Endothelial cell of umbilical vein (primary cell): ENCODE measurements around the gene GPR107. TPM values are rescaled to one million over a fixed set of nuclear protein-coding genes. Genes with fewer than 3 reads are reported as not detected.

Experiments
- BruUV-seq: library from RNA; stranded (reverse); fragments of 400-500 nt; replicated peaks from 2 replicates; lab custom pipeline; 2021; lab: Mats Ljungman, UMichigan
- CTCF ChIA-PET: fragments of 300-600, 350-600 bp; sonication (Branson Sonifier 250); formaldehyde crosslinking; loops from one replicate; lab custom pipeline; 2021; ENCODE audit warnings: antibody characterized with exemption, inconsistent platforms; lab: Charles Lee
- POLR2A ChIA-PET: fragments of 300-600, 350-600 bp; sonication (Branson Sonifier 250); formaldehyde crosslinking; loops from one replicate; lab custom pipeline; 2021; ENCODE audit warnings: antibody characterized with exemption, inconsistent platforms; lab: Charles Lee
- DNase-seq: peaks from one replicate; pipeline ENCODE4 v3.0.0-alpha.2; 2011; ENCODE audit warnings: low read depth, low spot score
- FAIRE-seq: peaks from 2 replicates; lab custom pipeline; 2011; peaks lifted over from hg19 to GRCh38; lab: Jason Lieb, UNC
- H2AFZ ChIP-seq: 2 replicates; pipeline ENCODE4 v1.6.0; 2012; ENCODE audit warnings: low read depth, low read length, control low read depth, inconsistent platforms
- H3K27ac ChIP-seq: 2 replicates; pipeline ENCODE4 v1.5.1; 2011; ENCODE audit warnings: low read depth, mild to moderate bottlenecking, control low read depth, low read length, moderate library complexity; ENCODE audit not compliant: insufficient read depth
- H3K27me3 ChIP-seq, 2 experiments: 2 replicates each; pipeline versions ENCODE4 v1.6.0 to v1.6.1; 2011; ENCODE audit warnings: low read length in 2 of 2, mixed read lengths in 1 of 2; ENCODE audit not compliant: control insufficient read depth in 2 of 2, insufficient read depth in 2 of 2
- H3K36me3 ChIP-seq, 2 experiments: 2 replicates in 1 of 2; 3 replicates in 1 of 2; pipeline ENCODE4 v1.5.1; 2011; ENCODE audit warnings: low read length in 2 of 2, mild to moderate bottlenecking in 1 of 2, moderate library complexity in 1 of 2; ENCODE audit not compliant: control insufficient read depth in 2 of 2, insufficient read depth in 2 of 2; ENCODE audit errors: extremely low read depth in 1 of 2
- H3K4me1 ChIP-seq: 3 replicates; pipeline ENCODE4 v1.5.1; 2011; ENCODE audit warnings: mild to moderate bottlenecking, low read length; ENCODE audit not compliant: control insufficient read depth, insufficient read depth; ENCODE audit errors: extremely low read depth
- H3K4me2 ChIP-seq: 2 replicates; pipeline ENCODE4 v1.6.1; 2011; ENCODE audit warnings: low read length, control low read depth, mixed read lengths; ENCODE audit not compliant: insufficient read depth
- H3K4me3 ChIP-seq, 3 experiments: fragments of 200-600 bp in 1 of 3; sonication (generic), shearing (Covaris generic) in 1 of 3; replicated peaks in 1 of 3; 2 replicates each; pipeline ENCODE4 v1.5.1; 2011 to 2016; ENCODE audit warnings: control low read depth in 3 of 3, low read length in 3 of 3, mild to moderate bottlenecking in 2 of 3, inconsistent platforms in 1 of 3, low read depth in 1 of 3, moderate library complexity in 1 of 3; ENCODE audit not compliant: insufficient read depth in 1 of 3
- H3K79me2 ChIP-seq: 2 replicates; pipeline ENCODE4 v1.6.0; 2012; ENCODE audit warnings: low read length, inconsistent platforms; ENCODE audit not compliant: control insufficient read depth, insufficient read depth
- H3K9ac ChIP-seq: replicated peaks from 2 replicates; pipeline ENCODE3; 2011; ENCODE audit warnings: low read length, control low read depth; ENCODE audit not compliant: insufficient read depth; ENCODE audit errors: extremely low read depth
- H3K9me1 ChIP-seq: replicated peaks from 3 replicates; pipeline ENCODE4 v1.6.0; 2011; ENCODE audit warnings: mild to moderate bottlenecking, low read length; ENCODE audit not compliant: control insufficient read depth, insufficient read depth; ENCODE audit errors: extremely low read depth
- H3K9me3 ChIP-seq: replicated peaks from 2 replicates; pipeline ENCODE4 v1.5.1; 2012; ENCODE audit warnings: low read length, inconsistent platforms; ENCODE audit not compliant: control insufficient read depth, insufficient read depth
- H4K20me1 ChIP-seq: replicated peaks from 2 replicates; pipeline ENCODE3; 2011; ENCODE audit warnings: mild to moderate bottlenecking, low read length; ENCODE audit not compliant: control insufficient read depth, insufficient read depth; ENCODE audit errors: extremely low read depth
- CTCF ChIP-seq, 2 donors: IDR thresholded peaks; 1 replicate in 1 of 2; 2 replicates in 1 of 2; pipeline ENCODE4 v1.5.1; 2011; ENCODE audit warnings: low read length in 2 of 2, mild to moderate bottlenecking in 2 of 2, moderate library complexity in 2 of 2, control low read depth in 1 of 2, inconsistent platforms in 1 of 2, low read depth in 1 of 2; ENCODE audit not compliant: insufficient read depth in 1 of 2; ENCODE audit errors: extremely low read depth in 1 of 2
- dilution Hi-C: fragments of 300-500 bp; cut with MboI; formaldehyde crosslinking; loops from one replicate; pipeline ENCODE4 v1.15.0; 2019; ENCODE audit warnings: low sequenced_read_pairs; ENCODE audit not compliant: extremely low pct_ligation_motif_present
- intact Hi-C: fragments of 100-400 bp; cut with micrococcal nuclease; formaldehyde crosslinking; loops from one replicate; pipeline ENCODE4 v1.10.0; 2022
- polyA plus RNA-seq, 4 experiments: library from polyadenylated mRNA; depleted of rRNA in 3 of 4; stranded (reverse) in 3 of 4; unstranded in 1 of 4; fragments of >200 nt; gene quantifications; 2 replicates each; pipeline versions ENCODE4 v1.2.1 to v1.2.3, GENCODE V29; 2011 to 2012; ENCODE audit warnings: missing spikeins in 1 of 4
- total RNA-seq: library from RNA; stranded (reverse); gene quantifications from 2 replicates; pipeline ENCODE4 v1.2.3, GENCODE V29; 2021
- TF ChIP-seq, protein P1 (sequence below): IDR thresholded peaks from 2 replicates; pipeline ENCODE4 v1.6.1; 2011; ENCODE audit not compliant: insufficient read depth, insufficient read length

GPR107 gene
- total and polyA plus RNA-seq, 2 donors (not counting 3 experiments of a cell fraction or from before 2014, with no cell fraction given): 27.2 to 38.9 TPM

GRCh38 chr9:130043654-130044623, 9.8 kb upstream of the GPR107 start:
- BruUV-seq: no TSS peak
- Histone ChIP-seq H3K9me1 (no peaks in the 10 kb centered on the region), H3K79me2 (peaks cover 10% of the 10 kb centered on the region), H3K9me3 (no peaks in the 10 kb centered on the region), H3K27ac (no peak overlapping the region), H3K4me3 (peak overlapping the region; percentile 33 to 81 (median 55)), H3K9ac (no peak overlapping the region), H2AFZ (peak overlapping the region; percentile 43), H3K27me3 (no peaks in the 10 kb centered on the region), H4K20me1 (peaks cover 3% of the 10 kb centered on the region), H3K36me3 (no peaks in the 10 kb centered on the region), H3K4me1 (peaks cover 30% of the 10 kb centered on the region), H3K4me2 (peak overlapping the region; percentile 78)
- DNase-seq (peak; percentile 74), FAIRE-seq (no peak)
- ChIA-PET POLR2A (interaction anchor here (0.9 kb wide), 1 partner anchor 9 kb away, joined by 4 read pairs; the partner anchor contains the start of gene GPR107), CTCF (interaction anchor here (1.0 to 2.1 kb wide), 9 partner anchors 8 to 157 kb away, joined by 3 to 7 read pairs (median 5); no protein-coding TSS in a partner anchor)
- TF ChIP-seq CTCF (IDR thresholded peaks at IDR 0.05; ENCODE audit: extremely low read depth in 1 of 2, insufficient read depth in 1 of 2, low read depth in 1 of 2, low read length in 2 of 2): no peak
- TF ChIP-seq, protein P1, sequence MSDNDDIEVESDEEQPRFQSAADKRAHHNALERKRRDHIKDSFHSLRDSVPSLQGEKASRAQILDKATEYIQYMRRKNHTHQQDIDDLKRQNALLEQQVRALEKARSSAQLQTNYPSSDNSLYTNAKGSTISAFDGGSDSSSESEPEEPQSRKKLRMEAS: peak; percentile 23
- intact Hi-C loops: loop anchor here (1.0 to 5.0 kb wide), 5 partner anchors 31 to 209 kb away; partner anchors contain the start of genes C9orf78 and USP20
- dilution Hi-C loops: no loop called here
